GM12878 (cell line): ENCODE measurements around the gene PRSS56. TPM values are rescaled to one million over a fixed set of nuclear protein-coding genes. Genes with fewer than 3 reads are reported as not detected.

ENCODE experiments used
- ATAC-seq: fragments of 200-7000 bp; cut with Tn5 transposase; 3 replicates; pipeline ENCODE4 v1.9.1; 2020; ENCODE audit warnings: mild to moderate bottlenecking, moderate library complexity
- BruUV-seq: library from RNA; stranded (reverse); fragments of 400-500 nt; replicated peaks from 2 replicates; lab custom pipeline; 2021; lab: Mats Ljungman, UMichigan
- CTCF ChIA-PET: fragments of 300-600 bp; sonication (Branson Sonifier 250); formaldehyde crosslinking; extraction: SDS; loops from one replicate; lab custom pipeline; 2021; ENCODE audit warnings: inconsistent platforms; lab: Yijun Ruan, JAX
- POLR2A ChIA-PET: fragments of 350-600 bp; formaldehyde crosslinking; extraction: SDS; loops from one replicate; lab custom pipeline; 2021; ENCODE audit warnings: inconsistent platforms; lab: Charles Lee
- RAD21 ChIA-PET: fragments of 300-600 bp; sonication (Branson Sonifier 250); formaldehyde crosslinking; loops from one replicate; lab custom pipeline; 2023; ENCODE audit warnings: antibody characterized with exemption; ENCODE audit not compliant: unreplicated experiment; lab: Charles Lee
- SMC1A ChIA-PET: fragments of 300-600 bp; sonication (Branson Sonifier 250); formaldehyde crosslinking; loops from one replicate; lab custom pipeline; 2023; ENCODE audit not compliant: unreplicated experiment, uncharacterized antibody; lab: Charles Lee
- DNase-seq: peaks from one replicate; pipeline ENCODE4 v3.0.0-alpha.2; 2011; ENCODE audit warnings: low read depth, low spot score
- FAIRE-seq: peaks from 3 replicates; lab custom pipeline; 2011; peaks lifted over from hg19 to GRCh38; lab: Jason Lieb, UNC
- H2AFZ ChIP-seq: 2 replicates; pipeline ENCODE4 v1.6.0; 2011; ENCODE audit warnings: low read depth, low read length, control low read depth; ENCODE audit not compliant: control insufficient read depth
- H3K27ac ChIP-seq: 2 replicates; pipeline ENCODE4 v1.5.1; 2011; ENCODE audit warnings: control low read depth; ENCODE audit not compliant: control insufficient read depth, insufficient read depth
- H3K27me3 ChIP-seq, 2 experiments: replicated peaks in 1 of 2; 2 replicates each; pipeline versions ENCODE4 v1.6.0 to v1.6.1; 2011; ENCODE audit warnings: low read length in 1 of 2; ENCODE audit not compliant: control insufficient read depth in 2 of 2, insufficient read depth in 2 of 2
- H3K36me3 ChIP-seq, 2 experiments: 2 replicates each; pipeline ENCODE4 v1.5.1; 2011; ENCODE audit warnings: low read length in 1 of 2; ENCODE audit not compliant: control insufficient read depth in 2 of 2, insufficient read depth in 2 of 2
- H3K4me1 ChIP-seq: 2 replicates; pipeline ENCODE4 v1.6.1; 2011; ENCODE audit warnings: mild to moderate bottlenecking, low read length, moderate library complexity, mixed read lengths; ENCODE audit not compliant: control insufficient read depth, insufficient read depth
- H3K4me2 ChIP-seq: 2 replicates; pipeline ENCODE4 v1.6.0; 2011; ENCODE audit warnings: control low read depth; ENCODE audit not compliant: control insufficient read depth, insufficient read depth
- H3K4me3 ChIP-seq: fragments of 200-600 bp; sonication (generic); 2 replicates; pipeline ENCODE4 v1.5.1; 2016
- H3K79me2 ChIP-seq: 2 replicates; pipeline ENCODE4 v1.6.0; 2011; ENCODE audit warnings: low read length; ENCODE audit not compliant: control insufficient read depth, insufficient read depth
- H3K9ac ChIP-seq: 2 replicates; pipeline ENCODE4 v1.8.0; 2011; ENCODE audit warnings: low read length, control low read depth, mixed read lengths; ENCODE audit not compliant: control insufficient read depth, insufficient read depth
- H3K9me3 ChIP-seq: replicated peaks from 3 replicates; pipeline ENCODE4 v1.5.1; 2011; ENCODE audit warnings: mild to moderate bottlenecking, low read length; ENCODE audit not compliant: control insufficient read depth, insufficient read depth
- H4K20me1 ChIP-seq: 2 replicates; pipeline ENCODE4 v1.6.0; 2011; ENCODE audit not compliant: control insufficient read depth, insufficient read depth
- ATF3 ChIP-seq: IDR thresholded peaks from 2 replicates; pipeline ENCODE4 v1.6.1; 2011; ENCODE audit warnings: low read depth, mild to moderate bottlenecking, low read length, moderate library complexity, borderline replicate concordance; ENCODE audit errors: extremely low read depth
- CBX3 ChIP-seq: fragments of 200-600 bp; sonication (generic); IDR thresholded peaks from 2 replicates; pipeline ENCODE4 v1.6.1; 2016; ENCODE audit warnings: low read depth, borderline replicate concordance
- CEBPB ChIP-seq, 2 experiments: fragments of 150-350 bp in 1 of 2; IDR thresholded peaks; 2 replicates each; pipeline ENCODE4 v1.6.1; 2012 to 2014; ENCODE audit warnings: low read depth in 2 of 2, low read length in 2 of 2, borderline replicate concordance in 1 of 2, inconsistent platforms in 1 of 2
- MXI1 ChIP-seq: fragments of 150-350 bp; IDR thresholded peaks from 2 replicates; pipeline ENCODE4 v1.6.1; 2011; ENCODE audit warnings: low read depth, mild to moderate bottlenecking, inconsistent platforms, low read length, improper control_type of control experiment
- WGBS: methylation state at CpG from one replicate; pipeline ENCODE4 v1.1.6; 2016; ENCODE audit warnings: low lambda C conversion rate; ENCODE audit not compliant: insufficient replicate concordance, insufficient coverage; ENCODE audit errors: missing lambda C conversion rate; 5-methylcytosine and 5-hydroxymethylcytosine counted together
- in situ Hi-C: fragments of 300-500 bp; cut with MboI; formaldehyde crosslinking; loops from 9 replicates; pipeline ENCODE4 v1.14.3; 2018; ENCODE audit warnings: mixed read lengths
- intact Hi-C: fragments of 100-400 bp; cut with micrococcal nuclease; formaldehyde crosslinking; loops from one replicate; pipeline ENCODE4 v1.14.2; 2022; ENCODE audit not compliant: unreplicated experiment
- polyA plus RNA-seq, 11 experiments: library from polyadenylated mRNA; depleted of rRNA in 4 of 11; unstranded in 6 of 11; stranded (reverse) in 5 of 11; fragments of >200 nt; fragmentation: Nextera tagmentation in 4 of 11; fragmentation: Illumina TruSeq in 1 of 11; extraction: Ambion mirVana in 4 of 11; extraction: Trizol in 1 of 11; gene quantifications; 1 replicate in 1 of 11; 2 replicates in 10 of 11; pipeline versions ENCODE4 v1.2.1 to v1.2.3, GENCODE V29; 2011 to 2016; ENCODE audit warnings: inconsistent platforms in 2 of 11, missing spikeins in 2 of 11, low read depth in 1 of 11
- total RNA-seq, 4 experiments: library from RNA; depleted of rRNA in 3 of 4; stranded (reverse); fragments of >200 nt in 3 of 4; fragmentation: Illumina TruSeq in 1 of 4; extraction: Trizol in 1 of 4; gene quantifications; 2 replicates each; pipeline versions ENCODE4 v1.2.1 to v1.2.3, GENCODE V29; 2013 to 2021
- TF ChIP-seq, protein P1 (sequence below): fragments of 150-350 bp; IDR thresholded peaks from 2 replicates; pipeline ENCODE4 v1.6.1; 2014; ENCODE audit warnings: mild to moderate bottlenecking, low read depth, low read length

Gene PRSS56
- total and polyA plus RNA-seq, 10 of the 15 experiments (the other 5 are each of a cell fraction or from before 2014, with no cell fraction given) = not detected

GRCh38 chr2:232502911-232503808, 17.0 kb upstream of the PRSS56 start (continued):
- TF ChIP-seq CEBPB (IDR thresholded peaks at IDR 0.05; ENCODE audit: borderline replicate concordance in 1 of 2, low read depth in 2 of 2, low read length in 2 of 2) = no peak
- TF ChIP-seq, protein P1, sequence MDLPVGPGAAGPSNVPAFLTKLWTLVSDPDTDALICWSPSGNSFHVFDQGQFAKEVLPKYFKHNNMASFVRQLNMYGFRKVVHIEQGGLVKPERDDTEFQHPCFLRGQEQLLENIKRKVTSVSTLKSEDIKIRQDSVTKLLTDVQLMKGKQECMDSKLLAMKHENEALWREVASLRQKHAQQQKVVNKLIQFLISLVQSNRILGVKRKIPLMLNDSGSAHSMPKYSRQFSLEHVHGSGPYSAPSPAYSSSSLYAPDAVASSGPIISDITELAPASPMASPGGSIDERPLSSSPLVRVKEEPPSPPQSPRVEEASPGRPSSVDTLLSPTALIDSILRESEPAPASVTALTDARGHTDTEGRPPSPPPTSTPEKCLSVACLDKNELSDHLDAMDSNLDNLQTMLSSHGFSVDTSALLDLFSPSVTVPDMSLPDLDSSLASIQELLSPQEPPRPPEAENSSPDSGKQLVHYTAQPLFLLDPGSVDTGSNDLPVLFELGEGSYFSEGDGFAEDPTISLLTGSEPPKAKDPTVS = no peak
- no peak for TF ChIP-seq ATF3

- DNase-seq = no peak
- RAD21 ChIA-PET = no interaction called here
- H3K27ac ChIP-seq = no peak overlapping the region
- TF ChIP-seq MXI1 (no peak), CBX3 (no peak)
- TF ChIP-seq, all 136 proteins: peak for 0
- no TSS peak for BruUV-seq
- Histone ChIP-seq H3K36me3 (no peaks in the 10 kb centered on the region), H3K79me2 (no peaks in the 10 kb centered on the region), H4K20me1 (no peaks in the 10 kb centered on the region), H3K4me1 (no peaks in the 10 kb centered on the region), H3K4me3 (no peak overlapping the region), H2AFZ (no peak overlapping the region), H3K9me3 (no peaks in the 10 kb centered on the region), H3K4me2 (no peak overlapping the region), H3K9ac (no peak overlapping the region), H3K27me3 (peaks cover 5 to 12% of the 10 kb centered on the region in 2 experiments)
- FAIRE-seq (no peak), ATAC-seq (no peak)
- 9% methylated on average over 15 of the region's 16 CpGs for WGBS
- CTCF ChIA-PET = no interaction called here
- intact Hi-C loops (no loop called here), in situ Hi-C loops (no loop called here)
- POLR2A ChIA-PET = no interaction called here
- SMC1A ChIA-PET = no interaction called here
These were observed 16.3 kb upstream of the PRSS56 start for GRCh38 chr2:232503809-232504323.
